Prostate gland (tissue), 1 donor: ENCODE results near the gene C1QTNF6.

Experiments
- POLR2A ChIP-seq: fragments of 450-650 bp; IDR thresholded peaks from one replicate; pipeline ENCODE4 v1.6.1; 2016; ENCODE audit warnings: antibody characterized with exemption, mild to moderate bottlenecking
- POLR2AphosphoS5 ChIP-seq: sonication (generic); formaldehyde crosslinking; IDR thresholded peaks from one replicate; pipeline ENCODE4 v1.6.1; 2017; ENCODE audit warnings: antibody characterized with exemption

- no peak for TF ChIP-seq POLR2A
- no peak for TF ChIP-seq POLR2AphosphoS5
Observed at GRCh38 chr22:37150701-37151100, 37.3 kb downstream of the C1QTNF6 start.
